Measurements from ENCODE around the gene HIGD1A. TPM values are rescaled to one million over a fixed set of nuclear protein-coding genes. Genes with fewer than 3 reads are reported as not detected.

Gene HIGD1A
- polyA plus RNA-seq, 1 donor, result 71.7 TPM

DNA sequence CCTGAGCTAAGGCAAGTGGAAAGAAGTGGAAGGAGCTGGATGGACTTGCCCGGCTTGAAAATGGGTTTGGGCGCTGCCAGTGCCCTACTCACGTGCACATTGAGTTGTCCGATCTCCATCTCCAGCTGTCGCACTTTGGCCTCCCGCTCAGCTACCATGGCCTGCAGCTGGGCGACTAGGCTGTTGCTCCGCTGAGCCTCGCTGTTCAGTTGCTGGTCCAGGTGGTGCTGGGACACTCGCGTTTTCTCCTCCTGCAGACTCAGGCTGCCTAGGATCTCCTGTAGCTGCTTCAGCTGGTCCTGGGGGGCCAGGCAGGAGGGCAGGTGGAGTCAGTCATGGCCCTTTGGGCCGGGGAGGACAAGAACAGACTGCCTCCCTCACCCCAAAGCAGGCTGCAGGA is 68.7 kb downstream of the HIGD1A start:
- no peak for DNase-seq (ENCODE audit: low read depth)

DNA sequence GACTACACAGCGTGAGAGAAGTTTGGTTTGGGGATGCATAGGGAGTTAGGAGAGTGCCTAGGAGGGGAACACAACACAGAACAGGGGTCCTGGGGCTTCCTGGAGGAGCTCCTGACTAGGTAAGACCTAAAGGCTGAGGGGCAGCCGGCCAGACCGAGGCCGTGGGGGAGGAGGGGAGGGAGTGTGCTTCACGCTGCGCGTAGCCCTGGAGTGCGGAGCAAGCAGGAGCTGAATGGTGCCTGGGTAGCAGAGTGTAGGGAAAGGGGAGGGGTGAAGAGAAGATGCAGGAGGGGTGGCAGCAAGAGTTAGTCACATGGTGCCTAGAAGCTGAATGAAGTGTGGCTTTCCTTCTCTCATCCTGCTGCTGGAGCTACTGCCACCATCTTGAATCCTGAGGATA is 69.3 kb downstream of the HIGD1A start:
- no peak for DNase-seq (ENCODE audit: low read depth)

DNA sequence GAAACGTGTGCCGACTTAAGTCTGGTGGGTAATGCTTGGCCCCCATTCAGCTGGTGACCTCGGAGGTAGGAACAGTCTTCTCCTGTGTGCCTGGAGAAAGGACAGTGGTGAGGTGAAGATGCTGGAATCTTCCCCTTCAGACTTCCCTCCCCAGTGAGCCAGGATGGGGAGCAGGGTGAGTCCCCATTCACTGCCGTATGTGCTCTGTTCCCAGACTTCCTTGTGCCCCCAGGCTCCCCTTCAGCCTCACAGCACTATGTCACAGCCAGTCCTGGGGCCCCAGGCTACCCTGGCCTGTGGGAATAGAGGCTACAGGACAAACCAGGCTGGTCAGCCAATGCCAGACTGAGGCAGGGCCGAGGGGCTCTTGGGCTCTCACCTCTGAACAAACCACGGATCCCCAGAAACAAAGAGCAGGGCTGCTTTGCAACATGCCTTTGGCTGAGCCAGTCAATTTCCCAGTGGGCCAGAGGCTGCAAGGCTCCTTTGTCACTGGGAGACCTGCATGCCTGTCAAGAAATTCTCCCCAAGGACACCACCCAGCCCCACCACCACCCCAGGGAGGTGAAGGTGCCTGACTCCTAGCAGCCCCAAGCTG is 69.9 kb downstream of the HIGD1A start:
- no peak for DNase-seq (ENCODE audit: low read depth)

DNA sequence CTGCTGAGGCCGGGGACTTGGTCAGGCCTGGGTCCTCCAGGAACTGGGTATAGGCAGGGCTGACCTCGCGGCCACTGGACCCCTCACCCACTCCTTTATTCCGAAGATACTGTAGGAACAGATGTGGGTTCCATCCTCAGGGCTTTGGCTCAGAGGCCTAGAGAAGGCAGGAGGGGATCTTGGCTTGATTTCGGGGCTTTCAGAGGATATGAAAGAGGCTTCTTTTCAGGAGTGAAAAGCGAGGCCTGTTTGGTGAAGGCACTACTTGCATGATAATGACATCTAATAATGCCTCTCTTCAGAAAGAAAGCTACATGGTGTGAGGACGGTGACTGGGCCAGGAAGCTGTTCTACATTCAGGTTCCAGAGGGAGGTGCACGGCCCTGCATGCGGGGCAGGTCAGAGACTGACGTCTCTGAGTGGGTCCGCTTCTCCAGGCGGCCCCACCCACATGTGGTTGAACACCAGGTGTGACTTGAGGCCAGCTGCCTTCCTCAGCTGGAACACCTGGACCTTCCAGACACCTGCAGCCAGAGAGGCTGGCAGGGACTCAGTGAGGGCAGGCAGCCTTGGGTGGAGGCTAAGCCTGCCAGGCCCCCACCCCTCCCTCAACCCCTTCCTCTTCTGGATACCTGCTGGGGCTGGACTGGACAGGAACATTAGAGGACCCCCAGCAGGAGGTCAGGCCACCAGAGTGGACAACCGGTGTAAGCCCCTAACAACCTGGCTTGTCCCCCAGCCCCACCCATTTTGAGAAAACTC is 70.6 kb downstream of the HIGD1A start:
- no peak for DNase-seq (ENCODE audit: low read depth)

Other genes with a start within 250 kb of the HIGD1A start
- gene SEC22C, start 222.5 kb downstream of the HIGD1A start, polyA plus RNA-seq (ENCODE audit: insufficient read length), result 19.6 TPM
- 9.6 TPM for gene SS18L2, start 213.6 kb downstream of the HIGD1A start, polyA plus RNA-seq (ENCODE audit: insufficient read length)
- gene NKTR, start 203.8 kb downstream of the HIGD1A start, polyA plus RNA-seq (ENCODE audit: insufficient read length), result 94.1 TPM
- 36.9 TPM for gene ZBTB47, start 150.8 kb downstream of the HIGD1A start, polyA plus RNA-seq (ENCODE audit: insufficient read length)
- gene KLHL40, start 119.0 kb downstream of the HIGD1A start, polyA plus RNA-seq (ENCODE audit: insufficient read length), result 162 TPM
- 73.4 TPM for gene HHATL, start 101.7 kb downstream of the HIGD1A start, polyA plus RNA-seq (ENCODE audit: insufficient read length)
- 0.67 TPM for gene CCDC13, start 31.2 kb downstream of the HIGD1A start, polyA plus RNA-seq (ENCODE audit: insufficient read length)
- 0.46 TPM for gene ACKR2, start 5.0 kb upstream of the HIGD1A start, polyA plus RNA-seq (ENCODE audit: insufficient read length)
- gene CYP8B1, start 71.4 kb upstream of the HIGD1A start, polyA plus RNA-seq (ENCODE audit: insufficient read length), result 0.09 TPM
- gene ZNF662, start 101.7 kb upstream of the HIGD1A start, polyA plus RNA-seq (ENCODE audit: insufficient read length), result 19.5 TPM
- gene GASK1A, start 174.8 kb upstream of the HIGD1A start, polyA plus RNA-seq (ENCODE audit: insufficient read length), result 4.4 TPM

All from forelimb muscle (tissue), 1 donor.